Thoracic aorta (tissue), 2 donors: ENCODE data around the gene POC1A. TPM values are rescaled to one million over a fixed set of nuclear protein-coding genes. Genes with fewer than 3 reads are reported as not detected.

Experiments
- ATAC-seq: fragments of 150-250 bp; one replicate; pipeline ENCODE4 v1.8.0; 2017; ENCODE audit warnings: low read depth; ENCODE audit not compliant: insufficient number of reproducible peaks, low FRiP score
- DNase-seq: peaks from one replicate; pipeline ENCODE4 v3.0.0-alpha.2; 2020; ENCODE audit warnings: low spot score
- H3K27ac ChIP-seq, 2 donors: fragments of 200-600 bp; sonication (generic); 1 replicate in 1 of 2; 2 replicates in 1 of 2; pipeline ENCODE4 v1.5.1; 2016; ENCODE audit warnings: mild to moderate bottlenecking in 2 of 2, moderate library complexity in 2 of 2
- H3K27me3 ChIP-seq: fragments of 200-600 bp; sonication (generic); replicated peaks from 2 replicates; pipeline ENCODE4 v1.6.0; 2016; ENCODE audit warnings: mild to moderate bottlenecking; ENCODE audit not compliant: insufficient read depth
- H3K36me3 ChIP-seq: fragments of 200-600 bp; sonication (generic); one replicate; pipeline ENCODE4 v1.5.1; 2016
- H3K4me1 ChIP-seq, 2 donors: fragments of 200-600 bp; sonication (generic); 1 replicate in 1 of 2; 2 replicates in 1 of 2; pipeline versions ENCODE4 v1.5.1 to v1.6.0; 2016; ENCODE audit warnings: low read depth in 2 of 2, mild to moderate bottlenecking in 1 of 2; ENCODE audit not compliant: control insufficient read depth in 1 of 2
- H3K4me3 ChIP-seq: fragments of 200-600 bp; sonication (generic); 2 replicates; pipeline ENCODE4 v1.5.1; 2016; ENCODE audit warnings: mild to moderate bottlenecking
- H3K9me3 ChIP-seq: fragments of 200-600 bp; sonication (generic); 2 replicates; pipeline ENCODE4 v1.5.1; 2016
- total RNA-seq, 2 donors: library from RNA; depleted of rRNA; stranded (reverse); fragments of >200 nt; gene quantifications; one replicate each; pipeline versions ENCODE4 v1.1.0 to v1.2.3, GENCODE V29; 2016
- TF ChIP-seq, protein P1 (sequence below): fragments of 200-600 bp; sonication (generic); IDR thresholded peaks from one replicate; pipeline ENCODE4 v1.5.1; 2019; ENCODE audit warnings: antibody characterized with exemption

Gene POC1A
- total RNA-seq, 2 donors from 2014 or later: 8.1 TPM; not detected in 1

DNA sequence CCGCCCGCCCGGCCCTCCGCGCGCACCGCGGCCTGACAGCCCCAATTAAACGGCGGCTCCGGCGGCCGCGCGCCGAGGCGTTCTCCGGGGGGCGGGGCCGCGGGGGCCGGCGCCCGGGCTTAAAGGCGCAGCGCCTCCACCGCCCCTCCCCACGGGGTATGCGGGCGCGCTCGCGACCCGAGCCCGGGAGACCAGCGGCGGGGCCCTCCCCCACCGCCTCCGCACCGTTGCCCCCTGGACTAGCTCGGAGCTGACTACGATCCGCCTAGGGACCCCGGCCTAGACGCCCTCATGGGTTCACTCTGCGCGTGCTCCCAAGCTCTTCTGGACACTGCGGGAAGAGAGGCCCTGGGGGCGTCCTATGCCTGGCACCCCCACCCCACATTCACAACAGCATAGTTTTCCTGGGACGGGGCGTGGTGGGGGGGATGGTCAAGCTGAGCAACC lies 97.7 kb downstream of the POC1A start, which contains the start of gene DUSP7:
TSS of gene DUSP7 (minus strand) at position 51 of the 447 bp plus-strand sequence. CDS start 205 bp downstream, outside the sequence.
- H3K27me3 ChIP-seq: no peaks in the 10 kb centered on the region
- ATAC-seq (peak; percentile 16), DNase-seq (no peak)
- TF ChIP-seq, protein P1, sequence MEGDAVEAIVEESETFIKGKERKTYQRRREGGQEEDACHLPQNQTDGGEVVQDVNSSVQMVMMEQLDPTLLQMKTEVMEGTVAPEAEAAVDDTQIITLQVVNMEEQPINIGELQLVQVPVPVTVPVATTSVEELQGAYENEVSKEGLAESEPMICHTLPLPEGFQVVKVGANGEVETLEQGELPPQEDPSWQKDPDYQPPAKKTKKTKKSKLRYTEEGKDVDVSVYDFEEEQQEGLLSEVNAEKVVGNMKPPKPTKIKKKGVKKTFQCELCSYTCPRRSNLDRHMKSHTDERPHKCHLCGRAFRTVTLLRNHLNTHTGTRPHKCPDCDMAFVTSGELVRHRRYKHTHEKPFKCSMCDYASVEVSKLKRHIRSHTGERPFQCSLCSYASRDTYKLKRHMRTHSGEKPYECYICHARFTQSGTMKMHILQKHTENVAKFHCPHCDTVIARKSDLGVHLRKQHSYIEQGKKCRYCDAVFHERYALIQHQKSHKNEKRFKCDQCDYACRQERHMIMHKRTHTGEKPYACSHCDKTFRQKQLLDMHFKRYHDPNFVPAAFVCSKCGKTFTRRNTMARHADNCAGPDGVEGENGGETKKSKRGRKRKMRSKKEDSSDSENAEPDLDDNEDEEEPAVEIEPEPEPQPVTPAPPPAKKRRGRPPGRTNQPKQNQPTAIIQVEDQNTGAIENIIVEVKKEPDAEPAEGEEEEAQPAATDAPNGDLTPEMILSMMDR: no peak
- no peaks in the 10 kb centered on the region for H3K9me3 ChIP-seq
- peaks cover 33 to 42% of the 10 kb centered on the region in 2 donors for H3K4me1 ChIP-seq
- peak within 1 kb of the TSS; percentile 93 to 97 for H3K27ac ChIP-seq
- H3K4me3 ChIP-seq: peak within 1 kb of the TSS; percentile 97
- H3K36me3 ChIP-seq: peaks cover 17% of the 10 kb centered on the region

DNA sequence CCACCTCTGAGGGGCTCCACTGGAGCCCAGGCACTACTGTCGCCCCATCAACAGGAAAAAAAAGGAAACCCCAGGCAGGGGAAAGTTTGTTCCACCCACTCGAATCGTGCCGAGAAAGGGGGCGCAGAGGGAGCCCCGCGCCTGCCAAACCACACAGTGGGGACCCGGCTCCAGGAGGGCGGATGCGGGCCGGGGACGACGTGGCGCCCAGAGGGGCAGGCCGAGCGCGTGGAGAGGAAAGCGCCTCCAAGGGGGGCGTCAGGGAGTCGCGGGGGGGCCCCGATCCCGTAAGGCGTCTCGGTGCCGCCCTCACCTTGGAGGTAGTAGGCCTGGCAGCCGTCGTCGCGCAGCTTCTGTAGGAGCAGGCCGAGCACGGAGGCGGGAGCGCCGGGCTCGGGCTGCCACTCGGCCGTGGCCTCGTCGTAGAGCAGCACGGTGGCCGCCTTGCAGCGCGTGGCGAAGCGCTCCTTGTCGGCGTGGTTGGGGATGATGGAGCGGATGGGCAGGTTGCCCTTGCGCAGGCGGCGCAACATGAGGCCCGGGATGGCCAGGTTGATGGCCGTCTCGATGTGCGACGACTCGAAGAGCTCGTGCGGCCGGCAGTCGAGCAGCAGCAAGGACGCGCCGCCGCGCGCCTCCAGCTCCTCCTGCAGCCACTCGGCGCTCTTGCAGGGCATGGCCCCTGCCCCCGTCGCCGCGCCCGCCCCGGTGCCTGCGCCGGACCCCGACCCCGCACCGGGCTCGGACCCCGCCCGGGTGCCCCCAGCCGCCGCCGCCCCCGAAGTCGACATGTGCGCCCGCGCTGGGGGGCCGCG lies 98.5 kb downstream of the POC1A start:
- no peaks in the 10 kb centered on the region for H3K9me3 ChIP-seq
- peaks cover 25% of the 10 kb centered on the region for H3K36me3 ChIP-seq
- peak overlapping the region; percentile 82 to 97 for H3K27ac ChIP-seq
- ATAC-seq (no peak), DNase-seq (no peak)
- H3K4me3 ChIP-seq: peak overlapping the region; percentile 97
- TF ChIP-seq, protein P1: no peak
- H3K4me1 ChIP-seq: peaks cover 34 to 50% of the 10 kb centered on the region in 2 donors
- no peaks in the 10 kb centered on the region for H3K27me3 ChIP-seq

DNA sequence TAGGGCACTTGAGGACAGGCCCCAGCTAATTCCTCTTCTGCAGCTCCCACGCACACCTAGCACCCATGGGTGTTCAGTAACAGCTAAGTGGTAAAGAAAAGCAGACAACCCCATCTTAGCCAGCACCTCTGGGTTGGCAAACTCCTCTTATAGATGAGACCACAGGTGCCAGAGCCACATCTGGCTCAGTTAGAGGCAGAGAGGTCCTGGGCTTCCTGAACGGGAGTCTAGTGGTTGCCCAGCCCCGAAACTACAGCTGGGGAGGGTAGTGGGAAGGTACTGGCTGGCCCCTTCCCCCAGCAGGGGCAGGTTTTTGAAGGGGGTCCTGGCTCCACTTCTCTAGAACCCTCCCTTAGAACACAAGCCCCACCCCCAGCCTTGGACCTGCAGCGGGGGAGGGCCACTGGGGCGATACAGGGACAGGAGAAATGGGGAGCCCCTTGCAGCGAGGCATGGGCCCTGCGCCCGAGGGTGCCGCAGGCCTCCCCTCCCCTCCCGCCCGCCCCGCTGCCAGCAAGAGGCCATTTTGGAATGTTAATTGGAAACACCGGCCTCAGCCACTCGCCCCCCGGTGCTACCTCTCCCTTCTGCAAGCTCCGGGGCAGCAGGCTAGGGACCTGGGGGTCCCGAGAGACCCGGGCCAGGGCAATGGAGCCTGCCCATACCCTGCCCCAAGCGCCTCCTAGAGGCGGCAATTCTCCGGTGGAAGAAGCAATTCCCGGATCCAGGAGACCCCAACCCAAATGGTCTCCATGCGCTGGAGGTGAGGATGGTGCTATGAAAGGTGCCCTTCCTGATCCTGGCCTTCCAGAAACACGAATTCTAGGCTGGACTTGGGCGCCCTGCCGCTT lies 99.3 kb downstream of the POC1A start:
- peak overlapping the region; percentile 82 to 97 for H3K27ac ChIP-seq
- peaks cover 37 to 58% of the 10 kb centered on the region in 2 donors for H3K4me1 ChIP-seq
- DNase-seq (no peak), ATAC-seq (no peak)
- H3K9me3 ChIP-seq: no peaks in the 10 kb centered on the region
- TF ChIP-seq, protein P1: peak; percentile 5
- no peaks in the 10 kb centered on the region for H3K27me3 ChIP-seq
- peaks cover 33% of the 10 kb centered on the region for H3K36me3 ChIP-seq
- peak overlapping the region; percentile 97 for H3K4me3 ChIP-seq

DNA sequence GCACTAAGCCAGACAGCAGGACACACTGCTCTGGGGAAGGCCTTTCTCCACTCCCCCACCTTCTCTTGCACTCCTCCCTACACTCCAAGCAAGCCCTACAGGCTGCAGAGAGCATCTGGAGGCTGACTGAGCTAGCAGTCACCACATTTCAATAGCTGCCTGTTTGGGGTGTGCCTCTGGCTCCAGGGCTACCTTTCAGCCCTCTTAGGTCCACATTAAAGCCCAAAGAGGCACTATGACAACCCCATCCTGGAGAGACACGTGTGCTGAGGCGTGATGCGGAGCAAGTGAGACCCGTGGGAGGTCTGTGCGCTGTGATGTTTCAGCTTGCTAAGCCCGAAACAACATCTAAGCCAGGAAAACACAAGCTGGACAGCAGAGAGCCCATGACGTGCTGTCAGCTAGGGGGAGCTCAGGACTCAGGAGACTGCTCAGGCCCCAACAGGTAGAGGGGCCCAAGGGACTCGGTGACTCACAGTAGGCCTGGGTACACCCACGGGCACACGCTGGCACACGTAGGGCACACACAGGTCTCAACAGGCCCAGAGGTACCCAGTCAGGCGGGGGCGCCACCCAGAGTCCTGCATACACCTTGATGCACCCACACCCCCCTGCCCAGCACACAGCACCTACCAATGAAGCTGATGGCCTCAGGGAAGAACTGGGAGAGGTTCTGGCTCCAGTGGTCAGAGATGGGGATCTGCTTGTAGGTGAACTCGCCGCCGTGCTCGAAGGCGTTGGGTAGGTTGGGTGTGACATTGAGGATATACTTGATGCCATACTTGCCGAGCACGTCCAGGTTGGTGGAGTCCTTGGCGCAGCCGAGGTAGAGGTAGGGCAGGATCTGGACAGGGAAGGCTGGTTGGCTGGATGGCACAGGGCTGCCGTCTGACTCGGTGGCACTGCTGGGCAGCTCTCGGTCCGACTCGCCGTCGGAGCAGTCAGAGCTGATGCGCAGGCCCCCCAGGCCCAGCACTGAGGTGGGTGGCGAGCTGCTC lies 100.6 kb downstream of the POC1A start:
- Histone ChIP-seq H3K36me3 (peaks cover 35% of the 10 kb centered on the region), H3K9me3 (no peaks in the 10 kb centered on the region), H3K27ac (peak overlapping the region; percentile 82 to 97), H3K27me3 (no peaks in the 10 kb centered on the region), H3K4me1 (peaks cover 39 to 71% of the 10 kb centered on the region in 2 donors), H3K4me3 (peak overlapping the region; percentile 97)
- TF ChIP-seq, protein P1: no peak
- ATAC-seq (no peak), DNase-seq (no peak)
